Smooth muscle cell (in vitro differentiated cells): ENCODE data around the gene CYP3A5. TPM values are rescaled to one million over a fixed set of nuclear protein-coding genes. Genes with fewer than 3 reads are reported as not detected.

Experiments used
- DNase-seq: peaks from one replicate; lab custom pipeline; 2025; ENCODE audit not compliant: unreplicated experiment; lab: John Stamatoyannopoulos, UW
- H2AFZ ChIP-seq: fragments of 200-600 bp; sonication (generic); 2 replicates; pipeline ENCODE4 v1.6.0; 2016; ENCODE audit warnings: antibody characterized with exemption, low read depth, mild to moderate bottlenecking
- H3F3A ChIP-seq: fragments of 200-600 bp; sonication (generic); 2 replicates; pipeline ENCODE4 v1.6.0; 2017; ENCODE audit warnings: antibody characterized with exemption, low read depth
- H3K27ac ChIP-seq: fragments of 200-600 bp; sonication (generic); 2 replicates; pipeline ENCODE4 v1.5.1; 2016; ENCODE audit warnings: low read depth, mild to moderate bottlenecking
- H3K27me3 ChIP-seq: fragments of 200-600 bp; sonication (generic); 2 replicates; pipeline ENCODE4 v1.6.1; 2016; ENCODE audit warnings: low read depth, mild to moderate bottlenecking
- H3K36me3 ChIP-seq: fragments of 200-600 bp; sonication (generic); 2 replicates; pipeline ENCODE4 v1.5.1; 2016; ENCODE audit warnings: low read depth
- H3K4me1 ChIP-seq: fragments of 200-600 bp; sonication (generic); 2 replicates; pipeline ENCODE4 v1.5.1; 2016; ENCODE audit warnings: low read depth
- H3K4me2 ChIP-seq: fragments of 200-600 bp; sonication (generic); 2 replicates; pipeline ENCODE4 v1.6.0; 2016; ENCODE audit warnings: mild to moderate bottlenecking
- H3K4me3 ChIP-seq: fragments of 200-600 bp; sonication (generic); 2 replicates; pipeline ENCODE4 v1.5.1; 2016; ENCODE audit warnings: mild to moderate bottlenecking
- H3K79me2 ChIP-seq: fragments of 200-600 bp; sonication (generic); 2 replicates; pipeline ENCODE4 v1.6.0; 2016; ENCODE audit warnings: low read depth, mild to moderate bottlenecking
- H3K9ac ChIP-seq: fragments of 200-600 bp; sonication (generic); 2 replicates; pipeline ENCODE4 v1.6.0; 2016; ENCODE audit warnings: low read depth
- H3K9me3 ChIP-seq: fragments of 200-600 bp; sonication (generic); replicated peaks from 2 replicates; pipeline ENCODE4 v1.5.1; 2016; ENCODE audit warnings: low read depth
- H4K20me1 ChIP-seq: fragments of 200-600 bp; sonication (generic); 2 replicates; pipeline ENCODE4 v1.6.0; 2016; ENCODE audit warnings: low read depth
- CTCF ChIP-seq: fragments of 200-600 bp; sonication (generic); IDR thresholded peaks from 2 replicates; pipeline ENCODE4 v1.5.1; 2017; ENCODE audit warnings: borderline replicate concordance, mild to moderate bottlenecking, antibody characterized with exemption; ENCODE audit not compliant: insufficient read depth, poor library complexity, severe bottlenecking
- WGBS: methylation state at CpG from one replicate; pipeline ENCODE4 v1.1.7; 2016; ENCODE audit warnings: low lambda C conversion rate; 5-methylcytosine and 5-hydroxymethylcytosine counted together
- polyA plus RNA-seq: library from polyadenylated mRNA; unstranded; fragments of >200 nt; fragmentation: Nextera tagmentation; extraction: Ambion mirVana; gene quantifications from 2 replicates; pipeline ENCODE4 v1.2.1, GENCODE V29; 2016
- total RNA-seq: library from RNA; depleted of rRNA; stranded (reverse); fragments of >200 nt; gene quantifications from 2 replicates; pipeline ENCODE4 v1.2.3, GENCODE V29; 2014

Gene CYP3A5
- total and polyA plus RNA-seq, 2 experiments from 2014 or later = 0.19 TPM; not detected in 1

DNA sequence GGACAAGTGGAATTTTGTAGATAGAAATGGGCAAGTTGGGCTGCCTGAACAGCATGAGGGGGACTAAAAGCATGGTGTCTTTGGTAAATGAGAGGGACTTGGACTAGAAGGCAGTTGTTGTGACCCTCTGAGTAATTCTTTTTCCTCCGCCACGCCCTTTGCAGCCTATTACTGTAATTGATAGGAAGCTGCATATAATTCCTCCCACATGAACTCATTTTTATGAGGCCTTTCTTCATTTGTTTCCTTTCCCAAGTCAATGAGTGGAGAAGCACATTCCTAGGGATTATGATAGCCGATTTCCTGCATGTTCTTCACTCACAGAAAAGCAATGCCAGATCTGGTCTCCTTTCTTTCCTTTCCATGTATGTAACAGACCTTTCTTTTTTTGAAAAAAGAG is 35.4 kb downstream of the CYP3A5 start:
- WGBS = 66% methylated on average over 3 of the region's 3 CpGs
- no peaks in the 10 kb centered on the region for H3K79me2 ChIP-seq
- H3K36me3 ChIP-seq = no peaks in the 10 kb centered on the region
- no peaks in the 10 kb centered on the region for H3K4me1 ChIP-seq
- no peaks in the 10 kb centered on the region for H3K9me3 ChIP-seq
- H3K27me3 ChIP-seq = no peaks in the 10 kb centered on the region
- no peak overlapping the region for H2AFZ ChIP-seq
- H3K4me3 ChIP-seq = no peak overlapping the region
- H3F3A ChIP-seq = no peaks in the 10 kb centered on the region
- no peaks in the 10 kb centered on the region for H4K20me1 ChIP-seq
- no peak for TF ChIP-seq CTCF
- H3K4me2 ChIP-seq = no peak overlapping the region
- H3K27ac ChIP-seq = no peak overlapping the region
- H3K9ac ChIP-seq = no peak overlapping the region
- no peak for DNase-seq

DNA sequence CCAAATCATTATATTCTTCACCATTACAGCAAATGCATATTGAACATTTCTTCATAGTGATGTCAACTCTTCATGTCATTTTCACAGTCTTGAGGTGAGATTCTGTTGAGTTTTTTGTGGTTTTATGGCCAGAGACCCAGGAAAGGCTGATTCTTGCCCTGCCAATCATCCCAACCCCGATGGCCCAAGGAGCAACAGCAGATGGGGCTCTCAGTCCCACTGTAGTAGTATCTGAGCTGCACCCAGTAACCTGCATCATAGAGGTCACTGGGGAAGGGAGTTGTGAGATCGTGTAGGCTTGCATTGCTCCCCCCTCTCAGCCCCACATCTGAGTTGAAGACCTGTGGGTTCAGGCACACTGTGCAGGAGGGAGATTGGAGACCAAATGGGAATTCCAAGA is 36.3 kb downstream of the CYP3A5 start:
- no peaks in the 10 kb centered on the region for H4K20me1 ChIP-seq
- H3K27ac ChIP-seq = no peak overlapping the region
- H3K79me2 ChIP-seq = no peaks in the 10 kb centered on the region
- DNase-seq = no peak
- no peak overlapping the region for H3K9ac ChIP-seq
- no peaks in the 10 kb centered on the region for H3K4me1 ChIP-seq
- H3K4me2 ChIP-seq = no peak overlapping the region
- no peak overlapping the region for H3K4me3 ChIP-seq
- no peak for TF ChIP-seq CTCF
- H3K27me3 ChIP-seq = no peaks in the 10 kb centered on the region
- H3F3A ChIP-seq = no peaks in the 10 kb centered on the region
- H3K9me3 ChIP-seq = no peaks in the 10 kb centered on the region
- 89% methylated on average over 2 of the region's 2 CpGs for WGBS
- H2AFZ ChIP-seq = no peak overlapping the region
- H3K36me3 ChIP-seq = no peaks in the 10 kb centered on the region

- H3K9me3 ChIP-seq = no peaks in the 10 kb centered on the region
- H3K27me3 ChIP-seq = no peaks in the 10 kb centered on the region
- no peak for DNase-seq
- no peaks in the 10 kb centered on the region for H4K20me1 ChIP-seq
- H3K4me1 ChIP-seq = no peaks in the 10 kb centered on the region
- H3K4me3 ChIP-seq = no peak overlapping the region
- H3K9ac ChIP-seq = no peak overlapping the region
- 100% methylated on average over 1 of the region's 1 CpG for WGBS
- H3K79me2 ChIP-seq = no peaks in the 10 kb centered on the region
- no peaks in the 10 kb centered on the region for H3K36me3 ChIP-seq
- H3K4me2 ChIP-seq = no peak overlapping the region
- no peak for TF ChIP-seq CTCF
- no peaks in the 10 kb centered on the region for H3F3A ChIP-seq
- H3K27ac ChIP-seq = no peak overlapping the region
- H2AFZ ChIP-seq = no peak overlapping the region
Observed at GRCh38 chr7:99642027-99642426, 37.8 kb downstream of the CYP3A5 start.

- Histone ChIP-seq H3K4me3 (no peak overlapping the region), H3K9ac (no peak overlapping the region), H3K9me3 (no peaks in the 10 kb centered on the region), H2AFZ (no peak overlapping the region), H3K79me2 (no peaks in the 10 kb centered on the region), H4K20me1 (no peaks in the 10 kb centered on the region), H3K36me3 (no peaks in the 10 kb centered on the region), H3K27me3 (no peaks in the 10 kb centered on the region), H3F3A (no peaks in the 10 kb centered on the region), H3K4me1 (no peaks in the 10 kb centered on the region), H3K4me2 (no peak overlapping the region), H3K27ac (no peak overlapping the region)
- no peak for TF ChIP-seq CTCF
- DNase-seq = no peak
Observed at GRCh38 chr7:99639267-99639666, 40.5 kb downstream of the CYP3A5 start.
